Metanephros (tissue), 2 donors: Measurements from ENCODE around the gene ARHGAP44. TPM values are rescaled to one million over a fixed set of nuclear protein-coding genes. Genes with fewer than 3 reads are reported as not detected.

Experiments
- small RNA-seq: library from RNA; depleted of rRNA; stranded (forward); fragments of <200 nt; gene quantifications from one replicate; pipeline ENCODE3, GENCODE V24; 2014; ENCODE audit warnings: low replicate concordance
- total RNA-seq: library from RNA; depleted of rRNA; stranded (reverse); fragments of >200 nt; gene quantifications from one replicate; pipeline ENCODE4 v1.2.3, GENCODE V29; 2014

Gene ARHGAP44
- total RNA-seq, result 7.9 TPM

GRCh38 chr17:12789481-12790248 is at the start of gene ARHGAP44:
TSS of gene ARHGAP44 (plus strand) at chr17:12789498. CDS start at chr17:12789839, 341 bp downstream.

GRCh38 chr17:13017655-13018459 is 228.6 kb downstream of the ARHGAP44 start, which contains the start of gene ELAC2:
TSS of gene ELAC2 (minus strand) at chr17:13018027. CDS start at chr17:13017947, 80 bp downstream.

Small RNA genes lying within 50 kb of the gene (small RNA-seq; reads per million reads assigned to genes)
- gene MIR1269B, result not detected

Other genes starting within 250 kb of the ARHGAP44 start
- gene MYOCD, start 123.6 kb upstream of the ARHGAP44 start, total RNA-seq, result 4.9 TPM
- gene ELAC2, start 228.5 kb downstream of the ARHGAP44 start, total RNA-seq, result 110 TPM